GM12891 (cell line): ENCODE results near the gene SCRN2.

Source experiments
- PAX5 ChIP-seq: IDR thresholded peaks from 2 replicates; pipeline ENCODE4 v1.6.1; 2011; ENCODE audit warnings: low read length, moderate library complexity, mild to moderate bottlenecking; ENCODE audit not compliant: insufficient read depth, severe bottlenecking
- POLR2A ChIP-seq: IDR thresholded peaks from 2 replicates; pipeline ENCODE4 v1.6.1; 2011; ENCODE audit warnings: low read depth, low read length, control low read depth
- POLR2AphosphoS5 ChIP-seq: IDR thresholded peaks from 2 replicates; pipeline ENCODE4 v1.6.1; 2011; ENCODE audit warnings: low read depth, low read length, control low read depth
- POU2F2 ChIP-seq: IDR thresholded peaks from 2 replicates; pipeline ENCODE4 v1.6.1; 2011; ENCODE audit warnings: low read depth, mild to moderate bottlenecking, control low read depth, low read length, moderate library complexity
- SPI1 ChIP-seq: IDR thresholded peaks from 2 replicates; pipeline ENCODE4 v1.6.1; 2011; ENCODE audit warnings: low read depth, low read length, control low read depth
- TAF1 ChIP-seq: IDR thresholded peaks from 2 replicates; pipeline ENCODE4 v1.6.1; 2011; ENCODE audit warnings: low read depth, low read length, control low read depth

DNA sequence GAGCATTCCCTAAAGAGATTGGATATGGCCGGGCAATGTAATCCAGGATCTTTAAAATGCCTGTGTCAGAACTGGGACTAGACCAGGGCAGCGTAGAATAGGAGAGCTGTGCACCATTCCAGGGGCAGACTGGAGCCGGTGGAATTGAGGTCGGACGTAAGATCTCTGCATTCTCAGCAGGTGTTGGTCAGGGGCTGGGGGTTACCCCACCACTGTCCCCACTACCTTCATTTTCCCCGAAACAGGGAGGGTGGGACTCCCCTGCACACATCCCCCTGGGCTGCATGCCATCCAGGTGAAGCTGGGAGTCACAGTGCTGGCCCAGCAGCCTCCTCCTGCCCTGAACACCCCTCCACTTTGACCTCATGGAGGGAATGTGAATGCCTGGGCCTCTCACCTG lies 37.3 kb downstream of the SCRN2 start:
- TF ChIP-seq POLR2A = no peak
- no peak for TF ChIP-seq TAF1
- TF ChIP-seq POLR2AphosphoS5 = no peak
- no peak for TF ChIP-seq POU2F2
- TF ChIP-seq SPI1 = no peak
- TF ChIP-seq PAX5 = no peak
